ENCODE data around the gene GRIK2. TPM values are rescaled to one million over a fixed set of nuclear protein-coding genes. Genes with fewer than 3 reads are reported as not detected.

Gene GRIK2
- total RNA-seq, 1 experiment from 2014 or later = 6.6 TPM

GRCh38 chr6:101907356-101908217 lies 514.1 kb downstream of the GRIK2 start:
- ATAC-seq (no peak), DNase-seq (ENCODE audit: low read depth, low spot score) (no peak)
- no TSS peak for BruUV-seq (replicated peaks)
- TF ChIP-seq CTCF (IDR thresholded peaks at IDR 0.05) (no peak), REST (IDR thresholded peaks at IDR 0.05; ENCODE audit: insufficient read depth in 1 of 2, low read depth in 2 of 2, low read length in 1 of 2) (no peak), SIN3A (IDR thresholded peaks at IDR 0.05; ENCODE audit: borderline replicate concordance, insufficient read depth, low read depth, low read length) (no peak)
- H3K4me1 ChIP-seq (ENCODE audit: control insufficient read depth, insufficient read depth, low read length) = no peaks in the 10 kb centered on the region
- no peaks in the 10 kb centered on the region for H3K36me3 ChIP-seq (ENCODE audit: control insufficient read depth, insufficient read depth, low read length)
- intact Hi-C loops (cut with micrococcal nuclease; ENCODE audit: unreplicated experiment) = no loop called here
- POLR2A ChIA-PET = no interaction called here
- no peak overlapping the region for H3K27ac ChIP-seq (ENCODE audit: low read length)
- no peaks in the 10 kb centered on the region for H3K27me3 ChIP-seq (ENCODE audit: control insufficient read depth, insufficient read depth, low read length)
- CTCF ChIA-PET = no interaction called here
- H3K4me3 ChIP-seq (ENCODE audit: low read depth in 2 of 2, low read length in 2 of 2) = no peak overlapping the region
- H3K9me3 ChIP-seq (ENCODE audit: control insufficient read depth, insufficient read depth, low read depth, low read length) = no peaks in the 10 kb centered on the region
- in situ Hi-C loops (cut with HindIII; ENCODE audit: low pct_unique_long_range_greater_than_20kb, low sequenced_read_pairs) = no loop called here

- H3K36me3 ChIP-seq (ENCODE audit: control insufficient read depth, insufficient read depth, low read length) = no peaks in the 10 kb centered on the region
- ATAC-seq = no peak
- no peak overlapping the region for H3K27ac ChIP-seq (ENCODE audit: low read length)
- TF ChIP-seq TCF7L2 (IDR thresholded peaks at IDR 0.05; ENCODE audit: low read depth, low read length) (no peak), REST (IDR thresholded peaks at IDR 0.05; ENCODE audit: insufficient read depth in 1 of 2, low read depth in 2 of 2, low read length in 1 of 2) (no peak), POLR2AphosphoS5 (IDR thresholded peaks at IDR 0.05; ENCODE audit: low read depth, low read length) (no peak), CTCF (IDR thresholded peaks at IDR 0.05) (no peak), SIN3A (IDR thresholded peaks at IDR 0.05; ENCODE audit: borderline replicate concordance, insufficient read depth, low read depth, low read length) (no peak)
- no peaks in the 10 kb centered on the region for H3K4me1 ChIP-seq (ENCODE audit: control insufficient read depth, insufficient read depth, low read length)
- intact Hi-C loops (cut with micrococcal nuclease; ENCODE audit: unreplicated experiment) = no loop called here
- ChIA-PET CTCF (no interaction called here), POLR2A (no interaction called here)
- no peaks in the 10 kb centered on the region for H3K27me3 ChIP-seq (ENCODE audit: control insufficient read depth, insufficient read depth, low read length)
- no TSS peak for BruUV-seq (replicated peaks)
- no peak for DNase-seq (ENCODE audit: low read depth, low spot score)
- in situ Hi-C loops (cut with HindIII; ENCODE audit: low pct_unique_long_range_greater_than_20kb, low sequenced_read_pairs) = no loop called here
- no peaks in the 10 kb centered on the region for H3K9me3 ChIP-seq (ENCODE audit: control insufficient read depth, insufficient read depth, low read depth, low read length)
- H3K4me3 ChIP-seq (ENCODE audit: low read depth in 2 of 2, low read length in 2 of 2) = no peak overlapping the region
Observed at GRCh38 chr6:101909366-101909765, 515.9 kb downstream of the GRIK2 start.
